Endodermal cell (in vitro differentiated cells): ENCODE results near the gene FKBP6. TPM values are rescaled to one million over a fixed set of nuclear protein-coding genes. Genes with fewer than 3 reads are reported as not detected.

Experiments
- DNase-seq: peaks from one replicate; pipeline ENCODE4 v3.0.0-alpha.2; 2017
- H3K27ac ChIP-seq: 2 replicates; pipeline ENCODE4 v1.5.1; 2013; ENCODE audit warnings: mild to moderate bottlenecking, low read depth, low read length, moderate library complexity
- H3K27me3 ChIP-seq: 2 replicates; pipeline ENCODE4 v1.6.1; 2013; ENCODE audit warnings: mild to moderate bottlenecking, low read length, moderate library complexity; ENCODE audit not compliant: insufficient read depth, control insufficient read depth, poor library complexity, severe bottlenecking
- H3K36me3 ChIP-seq: 2 replicates; pipeline ENCODE4 v1.7.0; 2013; ENCODE audit warnings: mild to moderate bottlenecking, low read length, moderate library complexity; ENCODE audit not compliant: control insufficient read depth, insufficient read depth
- H3K4me1 ChIP-seq: one replicate; pipeline ENCODE4 v1.7.0; 2013; ENCODE audit warnings: low read length; ENCODE audit not compliant: control insufficient read depth, insufficient read depth
- H3K4me3 ChIP-seq: 2 replicates; pipeline ENCODE4 v1.5.1; 2013; ENCODE audit warnings: mild to moderate bottlenecking, low read length, moderate library complexity
- H3K9ac ChIP-seq: 2 replicates; pipeline ENCODE4 v1.6.1; 2013; ENCODE audit warnings: mild to moderate bottlenecking, low read length, moderate library complexity; ENCODE audit not compliant: poor library complexity, severe bottlenecking; ENCODE audit errors: extremely low read depth
- H3K9me3 ChIP-seq: 2 replicates; pipeline ENCODE4 v1.6.1; 2013; ENCODE audit warnings: mild to moderate bottlenecking, low read length, moderate library complexity; ENCODE audit not compliant: control insufficient read depth
- H3K27ac Mint-ChIP-seq: 2 replicates; pipeline ENCODE4 v1.8.0; 2020; ENCODE audit warnings: mixed read lengths
- H3K27me3 Mint-ChIP-seq: 2 replicates; pipeline ENCODE4 v1.8.0; 2021; ENCODE audit warnings: mild to moderate bottlenecking, mixed read lengths; ENCODE audit not compliant: insufficient read depth
- H3K36me3 Mint-ChIP-seq: 2 replicates; pipeline ENCODE4 v1.8.0; 2020; ENCODE audit warnings: low read depth, mixed read lengths
- H3K4me1 Mint-ChIP-seq: 2 replicates; pipeline ENCODE4 v1.8.0; 2020; ENCODE audit warnings: mixed read lengths
- H3K4me3 Mint-ChIP-seq: 2 replicates; pipeline ENCODE4 v1.8.0; 2020; ENCODE audit warnings: mild to moderate bottlenecking, moderate library complexity, mixed read lengths
- H3K9me3 Mint-ChIP-seq: 2 replicates; pipeline ENCODE4 v1.8.0; 2020; ENCODE audit warnings: mild to moderate bottlenecking, mixed read lengths
- CTCF ChIP-seq: fragments of 200-600 bp; sonication (generic); conservative IDR thresholded peaks from 2 replicates; pipeline ENCODE4 v1.5.0; 2021; ENCODE audit warnings: antibody characterized with exemption, mild to moderate bottlenecking
- WGBS, 2 experiments: methylation state at CpG; one replicate each; pipeline versions ENCODE4 v1.1.5 to v1.1.7; 2013; ENCODE audit warnings: missing lambda C conversion rate in 2 of 2, mixed read lengths in 1 of 2; ENCODE audit not compliant: insufficient coverage in 1 of 2, insufficient read length in 1 of 2; 5-methylcytosine and 5-hydroxymethylcytosine counted together
- total RNA-seq, 2 donors: library from RNA; stranded (reverse); fragmentation: NEBNext Ultra II Directional in 1 of 2; extraction: Animal tissue kit (Norgen Biotek cat#: 25700) in 1 of 2; gene quantifications; 2 replicates in 1 of 2; 3 replicates in 1 of 2; pipeline ENCODE4 v1.2.1, GENCODE V29; 2021

The FKBP6 gene
- total RNA-seq, 2 donors from 2014 or later, result not detected

- no peaks in the 10 kb centered on the region for H3K27me3 ChIP-seq
- TF ChIP-seq CTCF, result no peak
- no peak overlapping the region for H3K4me3 ChIP-seq
- H3K36me3 ChIP-seq, result no peaks in the 10 kb centered on the region
- H3K36me3 Mint-ChIP-seq, result peaks cover 2% of the 10 kb centered on the region
- H3K9me3 ChIP-seq, result no peaks in the 10 kb centered on the region
- peaks cover 10% of the 10 kb centered on the region for H3K27me3 Mint-ChIP-seq
- WGBS, 2 experiments, result 93 to 95% methylated on average over 21 to 48 of the region's 48 CpGs
- H3K4me1 ChIP-seq, result no peaks in the 10 kb centered on the region
- H3K4me1 Mint-ChIP-seq, result peaks cover 2% of the 10 kb centered on the region
- no peak overlapping the region for H3K4me3 Mint-ChIP-seq
- no peak overlapping the region for H3K27ac ChIP-seq
- peaks cover 2% of the 10 kb centered on the region for H3K9me3 Mint-ChIP-seq
- no peak overlapping the region for H3K27ac Mint-ChIP-seq
- H3K9ac ChIP-seq, result no peak overlapping the region
- no peak for DNase-seq
Observed at GRCh38 chr7:73312831-73313520, 15.0 kb upstream of the FKBP6 start.

GRCh38 chr7:73313521-73313906, 14.4 kb upstream of the FKBP6 start:
- no peak overlapping the region for H3K4me3 ChIP-seq
- 91 to 100% methylated on average over 1 to 4 of the region's 4 CpGs for WGBS, 2 experiments
- no peaks in the 10 kb centered on the region for H3K36me3 ChIP-seq
- no peak for DNase-seq
- Mint-ChIP-seq H3K4me3 (no peak overlapping the region), H3K36me3 (no peaks in the 10 kb centered on the region), H3K4me1 (no peaks in the 10 kb centered on the region), H3K9me3 (peaks cover 2% of the 10 kb centered on the region), H3K27ac (no peak overlapping the region), H3K27me3 (peaks cover 10% of the 10 kb centered on the region)
- H3K9ac ChIP-seq, result no peak overlapping the region
- TF ChIP-seq CTCF, result no peak
- no peaks in the 10 kb centered on the region for H3K4me1 ChIP-seq
- no peaks in the 10 kb centered on the region for H3K9me3 ChIP-seq
- no peaks in the 10 kb centered on the region for H3K27me3 ChIP-seq
- H3K27ac ChIP-seq, result no peak overlapping the region

GRCh38 chr7:73314271-73314670, 13.7 kb upstream of the FKBP6 start:
- no peak overlapping the region for H3K9ac ChIP-seq
- no peak overlapping the region for H3K4me3 ChIP-seq
- H3K27ac ChIP-seq, result no peak overlapping the region
- H3K27me3 Mint-ChIP-seq, result peaks cover 10% of the 10 kb centered on the region
- H3K27me3 ChIP-seq, result no peaks in the 10 kb centered on the region
- H3K36me3 ChIP-seq, result no peaks in the 10 kb centered on the region
- no peaks in the 10 kb centered on the region for H3K9me3 ChIP-seq
- H3K27ac Mint-ChIP-seq, result no peak overlapping the region
- no peaks in the 10 kb centered on the region for H3K4me1 Mint-ChIP-seq
- no peaks in the 10 kb centered on the region for H3K36me3 Mint-ChIP-seq
- TF ChIP-seq CTCF, result no peak
- H3K4me3 Mint-ChIP-seq, result no peak overlapping the region
- 89 to 91% methylated on average over 4 to 5 of the region's 5 CpGs for WGBS, 2 experiments
- no peak for DNase-seq
- peaks cover 1% of the 10 kb centered on the region for H3K9me3 Mint-ChIP-seq
- no peaks in the 10 kb centered on the region for H3K4me1 ChIP-seq
